Measurements from ENCODE around the gene ZNF439. TPM values are rescaled to one million over a fixed set of nuclear protein-coding genes. Genes with fewer than 3 reads are reported as not detected.

The ZNF439 gene
- total and polyA plus RNA-seq, 2 of the 13 experiments (the other 11 are each of a cell fraction or from before 2014, with no cell fraction given): 2.9 to 4.9 TPM

- TF ChIP-seq BCLAF1 (IDR thresholded peaks at IDR 0.05): no peak
- no peak for TF ChIP-seq GTF3A (CRISPR knock-in tag; conservative IDR thresholded peaks at IDR 0.05)
- no peak for TF ChIP-seq ZNF232 (CRISPR knock-in tag; IDR thresholded peaks at IDR 0.05; ENCODE audit: borderline replicate concordance)
- TF ChIP-seq ZNF549 (CRISPR knock-in tag; IDR thresholded peaks at IDR 0.05): no peak
- TF ChIP-seq ZNF142 (CRISPR knock-in tag; IDR thresholded peaks at IDR 0.05): no peak
- no peak for TF ChIP-seq PHB2 (IDR thresholded peaks at IDR 0.05; ENCODE audit: partially characterized antibody)
- no peak for TF ChIP-seq DDIT3 (CRISPR knock-in tag; IDR thresholded peaks at IDR 0.05)
- no peak for TF ChIP-seq ZBTB46 (CRISPR knock-in tag; IDR thresholded peaks at IDR 0.05; ENCODE audit: borderline replicate concordance)
- no peak for TF ChIP-seq AKNA (CRISPR knock-in tag; IDR thresholded peaks at IDR 0.05; ENCODE audit: borderline replicate concordance)
- TF ChIP-seq PCBP2 (optimal IDR thresholded peaks at IDR 0.05; ENCODE audit: low read depth, low read length, poor library complexity, severe bottlenecking): no peak
- no peak for TF ChIP-seq ZNF34 (CRISPR knock-in tag; IDR thresholded peaks at IDR 0.05; ENCODE audit: borderline replicate concordance)
Measured at GRCh38 chr19:11848594-11849469, at the start of gene ZNF439 (continued).
